ENCODE results near the gene MVD.

Gene MVD

GRCh38 chr16:88662843-88663606 is at the start of gene MVD:
TSS of gene MVD (minus strand) at chr16:88663091. CDS start at chr16:88663080, 11 bp downstream.
- FAIRE-seq: peak; percentile 90

DNA sequence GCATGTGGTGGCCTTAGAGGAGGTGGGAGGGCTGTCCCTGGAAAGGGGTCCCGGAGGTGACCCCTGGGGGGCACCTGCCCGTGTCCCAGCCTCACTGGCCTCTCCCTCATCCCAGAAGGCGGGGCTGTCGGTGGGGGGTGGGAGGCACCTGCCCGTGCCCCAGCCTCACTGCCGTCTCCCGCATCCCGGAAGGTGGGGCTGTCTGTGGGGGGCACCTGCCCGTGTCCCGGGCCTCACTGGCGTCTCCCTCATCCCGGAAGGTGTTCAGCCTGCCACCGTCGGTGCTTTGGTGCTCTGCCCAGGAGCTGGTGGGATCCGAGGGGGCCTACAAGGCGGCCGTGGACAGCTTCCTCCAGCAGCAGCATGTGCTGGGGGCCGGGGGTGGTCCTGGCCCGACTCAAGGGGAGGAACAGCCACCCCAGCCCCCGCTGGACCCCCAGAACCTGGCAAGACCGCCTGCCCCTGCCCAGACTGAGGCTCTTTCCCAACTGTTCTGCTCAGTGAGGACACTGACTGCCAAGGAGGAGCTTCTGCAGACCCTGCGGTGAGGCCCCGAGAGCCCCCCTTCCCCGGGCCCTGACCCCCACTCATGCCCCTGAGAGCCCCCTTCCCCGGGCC is 49.6 kb upstream of the MVD start:
- FAIRE-seq: no peak

GRCh38 chr16:88711750-88712340 is 49.0 kb upstream of the MVD start:
- no peak for FAIRE-seq

- no peak for FAIRE-seq
These were observed 47.7 kb upstream of the MVD start for GRCh38 chr16:88710556-88710955.

DNA sequence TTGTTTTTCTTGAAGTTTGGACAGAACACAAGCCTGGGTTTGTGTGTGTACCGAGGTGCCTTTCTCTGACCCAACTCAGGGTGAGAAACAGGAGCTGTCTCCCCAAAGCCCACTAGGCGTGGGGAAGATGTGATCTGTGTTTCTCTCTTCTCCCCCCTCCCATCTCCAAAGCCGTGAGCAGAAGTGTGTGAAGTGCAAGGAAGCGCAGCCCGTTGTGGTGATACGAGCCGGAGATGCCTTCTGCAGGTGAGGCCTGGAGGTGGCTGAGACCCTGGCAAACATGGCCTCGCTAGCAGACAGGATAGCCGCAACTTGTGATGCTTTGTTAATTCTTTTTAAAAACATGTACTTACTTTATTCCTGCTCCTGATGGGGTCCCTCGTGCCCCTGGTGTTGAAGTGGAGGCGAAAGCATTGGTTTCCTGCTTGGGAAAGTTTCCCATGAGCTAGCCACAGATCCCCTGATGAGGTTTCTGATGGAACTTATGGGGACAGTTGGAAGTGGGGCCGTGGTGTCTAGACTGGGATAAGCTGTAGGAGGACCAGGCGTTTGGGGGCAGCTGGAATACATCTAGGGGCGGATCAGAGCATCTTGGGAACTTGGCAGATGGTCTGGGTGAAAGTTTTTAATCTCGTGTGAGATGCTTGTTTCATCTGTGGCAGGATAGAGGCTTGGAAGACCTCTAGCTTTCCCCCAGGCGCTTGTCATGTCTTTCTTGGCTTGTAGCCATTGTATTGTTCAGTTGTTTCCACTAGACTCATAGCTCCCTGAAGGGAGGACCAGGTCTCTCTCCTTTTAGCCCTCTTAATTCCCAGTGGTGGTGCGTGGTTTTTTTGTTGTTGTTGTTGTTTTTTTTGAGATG is 44.3 kb upstream of the MVD start:
- FAIRE-seq: no peak

- no peak for FAIRE-seq
These were observed 43.5 kb upstream of the MVD start, which contains the start of the genes CTU2 and RNF166 for GRCh38 chr16:88706229-88706964. TSS of gene CTU2 (plus strand) at chr16:88706503. CDS start at chr16:88706531, 28 bp downstream. TSS of gene RNF166 (minus strand) at chr16:88706408. CDS start at chr16:88706325, 83 bp downstream.

DNA sequence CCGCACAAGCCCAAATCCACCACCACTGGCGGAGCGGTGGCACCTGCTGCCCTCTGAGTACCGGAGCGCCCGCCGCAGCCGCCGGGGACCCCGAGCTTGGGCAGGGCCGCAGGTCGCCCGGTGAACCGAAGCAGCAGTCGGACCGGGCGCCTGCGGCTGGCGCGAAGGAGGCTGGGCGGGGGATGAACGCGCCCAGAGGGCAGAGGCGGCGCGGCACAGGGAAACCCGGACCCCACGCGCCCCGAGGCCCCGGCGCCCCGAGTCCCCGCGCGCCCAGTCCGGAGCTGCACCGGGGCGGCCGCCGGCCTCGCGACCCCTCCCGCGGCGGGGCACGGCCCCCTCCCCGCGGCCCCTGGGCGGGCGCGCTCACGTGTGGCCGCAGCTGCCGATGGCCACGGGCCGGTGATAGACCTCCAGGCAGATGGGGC is 42.9 kb upstream of the MVD start:
- no peak for FAIRE-seq

DNA sequence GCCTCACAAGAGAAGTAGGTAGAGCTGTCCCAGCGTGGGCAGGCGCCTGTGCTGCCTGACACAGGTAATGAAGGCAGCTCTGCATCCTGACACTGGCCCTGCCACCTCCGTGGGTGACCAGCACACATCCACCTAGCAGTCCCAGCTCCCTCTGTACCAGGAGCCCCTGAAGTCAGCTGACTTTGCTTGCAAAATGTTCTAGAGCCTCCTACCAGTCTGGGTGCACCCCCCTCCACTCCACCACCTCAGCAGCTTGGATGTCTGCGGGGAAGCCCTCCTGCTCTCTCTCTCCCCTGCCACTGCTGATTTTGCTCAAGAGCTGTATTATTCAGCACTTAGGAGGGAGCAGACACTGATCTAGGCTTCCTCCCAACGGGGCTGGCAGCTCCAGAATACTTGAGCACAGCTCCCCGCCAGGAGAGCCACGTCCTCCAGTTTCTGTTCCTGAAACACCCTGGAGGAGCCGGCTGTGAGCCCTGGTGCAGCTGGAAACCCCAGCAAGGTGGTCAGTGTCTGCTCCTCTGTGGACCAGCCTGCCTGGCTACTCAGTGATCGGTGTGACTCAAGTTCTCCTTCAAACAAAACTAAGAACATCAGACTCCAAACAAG is 42.3 kb upstream of the MVD start:
- FAIRE-seq: no peak

DNA sequence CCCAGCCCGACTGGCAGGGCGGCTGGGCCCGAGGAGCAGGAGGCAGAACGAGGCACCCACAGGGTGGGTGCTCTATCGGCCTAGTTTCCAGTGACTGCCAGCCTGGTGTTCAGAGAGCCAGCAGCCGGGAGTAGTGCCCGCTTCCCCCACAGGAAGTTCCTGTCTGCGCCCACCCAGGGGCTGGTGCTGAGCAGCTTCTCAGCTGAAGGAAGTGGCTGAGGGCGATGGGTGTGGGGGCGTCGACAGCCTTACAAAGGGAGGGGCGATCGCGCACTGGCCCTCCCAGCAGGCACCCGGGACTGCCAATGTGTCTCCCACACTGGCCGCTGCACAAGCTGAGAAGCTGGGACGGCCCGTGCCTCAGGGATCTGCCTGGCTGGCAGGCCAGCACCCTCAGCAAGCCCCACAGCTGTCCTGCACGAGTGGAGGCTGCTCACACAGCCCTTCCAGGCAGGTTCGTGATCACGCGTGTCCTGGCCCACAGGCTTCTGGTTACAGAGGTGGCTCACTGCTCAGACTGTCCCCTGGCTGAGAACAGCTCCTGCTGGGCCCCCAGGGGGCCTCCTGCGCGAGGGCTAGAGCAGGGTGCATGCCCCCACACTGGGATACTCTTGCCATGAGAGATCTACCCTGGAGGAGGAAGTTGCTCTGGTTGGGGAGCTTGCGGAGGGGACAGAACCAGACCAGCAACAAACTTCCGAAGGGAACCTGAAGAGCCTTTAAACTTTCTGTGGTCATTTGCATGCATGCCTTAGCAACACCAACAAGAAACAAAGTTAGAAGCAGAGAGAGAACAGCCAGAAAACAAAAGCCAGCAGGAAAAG is 40.8 kb upstream of the MVD start:
- no peak for FAIRE-seq

- no peak for FAIRE-seq
These were observed 39.7 kb upstream of the MVD start for GRCh38 chr16:88702371-88703210.

DNA sequence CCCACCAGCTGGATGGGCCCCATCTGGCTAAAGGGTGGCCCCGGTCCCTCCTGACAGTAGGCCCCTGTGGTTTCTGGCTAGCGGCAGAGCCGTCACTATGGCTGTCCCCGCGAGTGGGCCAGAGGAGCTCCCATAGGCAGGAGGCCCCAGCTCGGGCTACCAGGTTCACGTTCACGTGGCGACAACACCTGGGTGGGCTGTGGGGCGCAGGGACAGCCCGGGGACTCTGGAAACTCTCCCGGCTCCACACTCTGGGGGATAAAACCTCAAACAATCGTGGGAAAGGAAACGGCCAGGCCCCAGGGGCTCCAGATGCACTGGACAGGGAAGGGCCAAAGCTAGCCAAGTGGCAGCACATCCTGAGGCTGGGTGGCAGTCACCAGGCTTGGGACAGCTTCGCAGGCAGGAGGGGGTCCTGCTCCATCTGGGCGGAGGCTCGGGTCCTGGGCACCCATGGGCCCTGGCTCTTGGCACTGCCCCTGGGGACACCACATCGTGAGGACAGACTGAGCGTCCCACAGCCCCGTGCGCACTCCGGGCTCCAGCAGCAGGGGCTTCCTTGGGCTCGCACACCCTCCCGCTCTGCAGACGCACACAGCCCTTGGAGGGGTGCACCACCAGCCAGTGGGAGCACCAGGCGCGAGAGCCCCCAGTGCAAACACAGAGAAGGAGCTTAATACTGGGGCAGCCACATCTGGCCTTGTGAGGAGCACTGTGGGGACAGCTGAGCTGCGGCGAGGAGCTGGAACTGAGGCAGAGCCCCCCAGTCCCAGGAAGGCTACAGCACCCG is 38.9 kb upstream of the MVD start:
- FAIRE-seq: no peak

DNA sequence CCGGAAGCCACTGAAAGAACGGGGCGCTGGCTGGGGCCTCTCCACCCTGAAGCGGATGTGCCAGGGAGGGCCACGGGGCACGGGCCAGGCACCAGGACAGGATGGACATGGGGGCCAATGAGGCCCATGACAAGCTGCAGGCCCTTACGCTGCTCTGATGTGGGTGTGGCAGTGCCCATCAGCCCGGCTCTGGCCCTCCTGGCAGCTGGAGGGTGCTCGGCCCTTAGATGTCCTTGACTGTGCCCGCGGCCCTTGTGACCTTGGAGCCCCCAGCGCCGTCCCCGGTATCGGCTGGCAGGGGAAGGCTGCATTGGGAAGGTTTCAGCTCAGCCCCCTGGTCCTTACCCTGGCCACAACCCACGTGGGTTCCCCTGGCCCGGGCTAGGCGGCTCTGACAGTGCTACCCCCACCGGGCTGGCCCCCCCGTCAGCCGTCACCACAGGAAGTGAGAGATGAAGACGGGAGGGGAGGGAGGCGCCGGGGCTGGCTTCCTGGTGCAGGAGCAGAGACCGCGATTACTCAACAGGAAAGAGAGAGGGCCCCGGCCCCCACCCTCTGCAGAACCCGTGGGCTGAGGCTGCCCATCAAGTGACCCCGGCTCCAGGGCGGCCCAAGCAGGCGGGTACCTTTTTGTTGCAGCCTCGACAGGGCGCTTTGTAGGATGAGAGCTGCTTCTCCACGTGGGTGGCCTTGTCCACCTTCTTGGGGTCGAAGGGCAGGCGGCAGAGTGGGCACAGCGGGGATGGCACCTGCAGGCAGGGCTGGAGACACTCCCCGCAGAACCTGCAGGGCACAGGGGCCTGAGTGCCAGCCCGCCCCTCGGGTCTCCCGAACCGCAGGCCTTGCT is 38.0 kb upstream of the MVD start:
- FAIRE-seq: no peak

DNA sequence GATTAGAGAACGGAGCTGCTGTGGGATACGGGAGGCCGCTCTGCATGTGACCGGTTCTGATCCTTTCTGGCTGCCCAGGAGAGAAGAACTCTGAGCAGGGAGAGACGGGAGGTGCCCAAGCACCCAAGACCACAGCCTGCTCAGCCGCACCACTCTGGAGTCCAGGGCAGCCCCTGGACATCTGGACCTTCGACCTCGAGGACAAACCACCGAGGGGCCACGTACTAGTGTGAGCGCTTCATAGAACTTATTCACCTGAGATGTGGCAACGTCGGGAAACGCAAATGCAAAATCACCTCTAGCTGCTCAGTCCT is 37.4 kb upstream of the MVD start:
- no peak for FAIRE-seq

DNA sequence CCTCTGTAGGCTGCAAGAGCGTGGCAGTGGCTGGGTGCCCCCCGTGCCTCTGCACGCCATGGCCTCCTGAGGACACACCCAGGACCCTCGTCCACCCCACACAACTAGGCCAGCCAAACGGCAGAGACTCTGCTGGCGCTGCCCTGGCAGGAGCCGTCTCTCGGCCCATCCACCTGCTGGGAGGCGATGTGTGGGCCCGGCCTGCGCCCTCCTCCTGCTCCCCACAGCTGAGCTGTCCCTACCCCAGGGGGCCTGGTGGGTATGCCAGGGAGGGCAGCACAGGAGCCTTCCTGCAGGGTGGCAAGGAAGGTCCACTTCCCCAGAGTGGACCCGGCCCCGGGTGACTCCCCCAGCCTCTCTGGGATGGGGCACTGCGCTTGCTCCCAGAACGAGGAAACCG is 36.3 kb upstream of the MVD start:
- no peak for FAIRE-seq

GRCh38 chr16:88698646-88699045 is 35.8 kb upstream of the MVD start:
- no peak for FAIRE-seq

DNA sequence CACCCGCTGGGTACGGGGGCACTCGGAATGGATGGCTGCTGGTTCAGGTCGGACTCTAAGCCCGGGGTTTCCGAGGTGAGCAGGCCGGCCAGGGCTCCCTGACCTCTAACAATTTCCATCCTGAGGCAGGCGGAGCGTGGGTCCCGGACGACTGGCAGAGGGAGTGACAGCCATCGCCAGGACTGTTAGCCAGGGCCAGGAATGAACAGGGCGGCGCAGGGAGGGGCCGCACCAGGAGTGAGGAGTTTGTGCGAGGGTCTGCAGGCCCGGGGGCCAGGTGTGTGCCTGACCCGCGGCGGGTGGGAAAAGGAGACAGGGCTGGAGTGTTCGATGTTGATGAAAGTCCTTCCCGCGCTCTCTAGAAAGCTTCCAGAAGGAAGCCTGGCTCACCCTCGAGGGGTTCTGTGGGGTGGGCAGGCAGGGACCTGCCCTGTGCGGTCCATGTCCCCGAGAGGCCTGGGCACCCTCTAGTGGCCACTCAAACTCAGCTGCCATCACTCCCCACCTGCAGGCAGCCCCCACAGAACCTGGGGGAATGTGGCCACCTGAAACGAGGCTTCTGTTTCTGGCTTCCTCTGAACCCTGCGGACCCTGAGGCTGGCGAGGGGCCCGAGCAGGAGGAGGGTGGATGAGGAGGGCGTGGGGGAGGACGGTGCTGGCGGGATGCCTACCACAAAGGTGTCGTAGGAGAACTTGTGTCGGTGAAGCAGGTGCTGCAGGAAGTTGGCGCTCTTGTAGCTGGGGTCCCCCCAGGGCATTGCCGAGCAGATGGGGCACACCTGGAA is 35.1 kb upstream of the MVD start:
- FAIRE-seq: no peak

DNA sequence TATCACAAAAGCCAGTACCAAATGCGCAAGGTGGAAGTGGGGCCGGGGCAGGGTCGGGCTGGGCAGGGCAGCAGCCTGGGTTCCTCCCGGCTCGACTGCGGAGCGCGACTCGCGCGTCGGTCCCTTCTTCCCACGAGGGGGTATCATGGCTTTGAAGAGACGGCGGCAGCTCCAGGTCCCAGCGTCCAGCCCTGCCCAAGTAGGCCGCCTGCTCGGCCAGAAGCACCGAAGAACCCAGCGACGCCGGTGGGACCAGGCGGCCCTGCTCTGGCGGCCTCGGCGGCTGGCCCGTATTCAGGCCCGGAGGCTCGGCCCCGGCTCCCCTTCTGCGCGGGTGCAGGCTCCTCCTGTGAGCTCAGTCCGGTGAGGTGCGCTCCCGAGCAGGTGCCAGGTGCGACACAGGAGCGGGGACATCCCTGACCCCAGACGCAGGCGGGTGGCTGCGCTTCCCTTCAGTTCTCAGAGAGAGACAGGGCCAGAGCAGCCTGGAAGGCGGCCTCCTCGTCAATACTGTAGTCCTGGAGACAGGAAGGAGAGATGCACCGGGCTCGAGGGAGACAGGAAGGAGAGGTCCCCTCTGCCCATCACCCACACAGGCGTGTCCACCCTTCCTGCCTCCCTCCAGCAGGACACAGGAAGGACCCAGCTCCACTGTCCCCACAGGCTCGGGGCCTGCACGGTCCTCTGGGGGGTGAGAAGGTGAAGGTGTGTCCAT is 34.4 kb upstream of the MVD start:
- FAIRE-seq: no peak
